GM23338 (cell line): ENCODE data around the gene ALDH3A2. TPM values are rescaled to one million over a fixed set of nuclear protein-coding genes. Genes with fewer than 3 reads are reported as not detected.

Source experiments
- EZH2phosphoT487 ChIP-seq: fragments of 200-600 bp; sonication (generic); IDR thresholded peaks from one replicate; pipeline ENCODE4 v1.8.1; 2018; ENCODE audit warnings: antibody characterized with exemption; ENCODE audit not compliant: unreplicated experiment
- NANOG ChIP-seq: IDR thresholded peaks from 2 replicates; pipeline ENCODE4 v1.6.1; 2016; ENCODE audit warnings: antibody characterized with exemption, borderline replicate concordance
- POLR2AphosphoS5 ChIP-seq: IDR thresholded peaks from 2 replicates; pipeline ENCODE4 v1.6.1; 2016; ENCODE audit warnings: antibody characterized with exemption, low read depth
- ZNF331 ChIP-seq: fragments of 250-450 bp; sonication (Bioruptor Pico); IDR thresholded peaks from 2 replicates; pipeline ENCODE4 v1.5.0; 2020; ENCODE audit warnings: low read depth, mild to moderate bottlenecking, moderate library complexity
- polyA plus RNA-seq: library from polyadenylated mRNA; unstranded; fragments of >200 nt; fragmentation: Nextera tagmentation; extraction: Ambion mirVana; gene quantifications from 2 replicates; pipeline ENCODE4 v1.2.1, GENCODE V29; 2016
- total RNA-seq: library from RNA; depleted of rRNA; stranded (reverse); fragments of >200 nt; shearing (Covaris generic); gene quantifications from 2 replicates; pipeline ENCODE4 v1.2.3, GENCODE V29; 2014
- TF ChIP-seq, protein P1 (sequence below): fragments of 250-450 bp; sonication (Bioruptor Pico); IDR thresholded peaks from 2 replicates; pipeline ENCODE4 v1.5.0; 2020; ENCODE audit warnings: mild to moderate bottlenecking, moderate library complexity
- TF ChIP-seq, protein P2 (sequence below): IDR thresholded peaks from one replicate; pipeline ENCODE4 v1.6.1; 2018; ENCODE audit warnings: antibody characterized with exemption; ENCODE audit not compliant: unreplicated experiment

The ALDH3A2 gene
- total and polyA plus RNA-seq, 2 experiments from 2014 or later, result 31.3 to 159 TPM

DNA sequence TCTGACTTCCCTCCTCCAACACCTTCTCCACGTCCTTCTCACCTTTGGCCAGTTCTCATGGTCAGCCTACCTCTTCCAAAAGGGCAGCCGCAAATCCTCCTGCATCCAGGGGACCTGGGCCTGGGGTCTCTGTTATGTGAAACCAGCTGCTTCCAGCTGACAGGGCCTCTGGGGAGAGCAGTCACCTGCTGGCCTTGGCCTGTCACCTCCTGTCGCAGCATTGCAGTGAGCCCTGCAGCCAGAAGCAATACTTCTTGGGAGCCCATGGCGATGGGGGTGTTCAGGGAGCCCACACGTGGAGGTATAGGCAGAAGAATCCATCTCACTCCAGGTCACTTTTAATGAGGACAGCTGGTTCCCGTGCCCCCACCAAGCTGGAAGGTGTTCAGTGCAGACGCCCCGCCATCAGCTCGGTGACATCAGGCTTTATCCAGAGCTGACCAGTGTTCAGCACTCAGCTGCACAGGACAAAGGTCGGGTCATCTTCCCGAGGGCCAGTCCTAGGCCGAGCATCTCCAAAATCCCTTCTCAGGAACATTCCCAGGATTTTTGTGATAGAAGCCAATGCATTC is 69.6 kb downstream of the ALDH3A2 start (continued):
- TF ChIP-seq, protein P1, sequence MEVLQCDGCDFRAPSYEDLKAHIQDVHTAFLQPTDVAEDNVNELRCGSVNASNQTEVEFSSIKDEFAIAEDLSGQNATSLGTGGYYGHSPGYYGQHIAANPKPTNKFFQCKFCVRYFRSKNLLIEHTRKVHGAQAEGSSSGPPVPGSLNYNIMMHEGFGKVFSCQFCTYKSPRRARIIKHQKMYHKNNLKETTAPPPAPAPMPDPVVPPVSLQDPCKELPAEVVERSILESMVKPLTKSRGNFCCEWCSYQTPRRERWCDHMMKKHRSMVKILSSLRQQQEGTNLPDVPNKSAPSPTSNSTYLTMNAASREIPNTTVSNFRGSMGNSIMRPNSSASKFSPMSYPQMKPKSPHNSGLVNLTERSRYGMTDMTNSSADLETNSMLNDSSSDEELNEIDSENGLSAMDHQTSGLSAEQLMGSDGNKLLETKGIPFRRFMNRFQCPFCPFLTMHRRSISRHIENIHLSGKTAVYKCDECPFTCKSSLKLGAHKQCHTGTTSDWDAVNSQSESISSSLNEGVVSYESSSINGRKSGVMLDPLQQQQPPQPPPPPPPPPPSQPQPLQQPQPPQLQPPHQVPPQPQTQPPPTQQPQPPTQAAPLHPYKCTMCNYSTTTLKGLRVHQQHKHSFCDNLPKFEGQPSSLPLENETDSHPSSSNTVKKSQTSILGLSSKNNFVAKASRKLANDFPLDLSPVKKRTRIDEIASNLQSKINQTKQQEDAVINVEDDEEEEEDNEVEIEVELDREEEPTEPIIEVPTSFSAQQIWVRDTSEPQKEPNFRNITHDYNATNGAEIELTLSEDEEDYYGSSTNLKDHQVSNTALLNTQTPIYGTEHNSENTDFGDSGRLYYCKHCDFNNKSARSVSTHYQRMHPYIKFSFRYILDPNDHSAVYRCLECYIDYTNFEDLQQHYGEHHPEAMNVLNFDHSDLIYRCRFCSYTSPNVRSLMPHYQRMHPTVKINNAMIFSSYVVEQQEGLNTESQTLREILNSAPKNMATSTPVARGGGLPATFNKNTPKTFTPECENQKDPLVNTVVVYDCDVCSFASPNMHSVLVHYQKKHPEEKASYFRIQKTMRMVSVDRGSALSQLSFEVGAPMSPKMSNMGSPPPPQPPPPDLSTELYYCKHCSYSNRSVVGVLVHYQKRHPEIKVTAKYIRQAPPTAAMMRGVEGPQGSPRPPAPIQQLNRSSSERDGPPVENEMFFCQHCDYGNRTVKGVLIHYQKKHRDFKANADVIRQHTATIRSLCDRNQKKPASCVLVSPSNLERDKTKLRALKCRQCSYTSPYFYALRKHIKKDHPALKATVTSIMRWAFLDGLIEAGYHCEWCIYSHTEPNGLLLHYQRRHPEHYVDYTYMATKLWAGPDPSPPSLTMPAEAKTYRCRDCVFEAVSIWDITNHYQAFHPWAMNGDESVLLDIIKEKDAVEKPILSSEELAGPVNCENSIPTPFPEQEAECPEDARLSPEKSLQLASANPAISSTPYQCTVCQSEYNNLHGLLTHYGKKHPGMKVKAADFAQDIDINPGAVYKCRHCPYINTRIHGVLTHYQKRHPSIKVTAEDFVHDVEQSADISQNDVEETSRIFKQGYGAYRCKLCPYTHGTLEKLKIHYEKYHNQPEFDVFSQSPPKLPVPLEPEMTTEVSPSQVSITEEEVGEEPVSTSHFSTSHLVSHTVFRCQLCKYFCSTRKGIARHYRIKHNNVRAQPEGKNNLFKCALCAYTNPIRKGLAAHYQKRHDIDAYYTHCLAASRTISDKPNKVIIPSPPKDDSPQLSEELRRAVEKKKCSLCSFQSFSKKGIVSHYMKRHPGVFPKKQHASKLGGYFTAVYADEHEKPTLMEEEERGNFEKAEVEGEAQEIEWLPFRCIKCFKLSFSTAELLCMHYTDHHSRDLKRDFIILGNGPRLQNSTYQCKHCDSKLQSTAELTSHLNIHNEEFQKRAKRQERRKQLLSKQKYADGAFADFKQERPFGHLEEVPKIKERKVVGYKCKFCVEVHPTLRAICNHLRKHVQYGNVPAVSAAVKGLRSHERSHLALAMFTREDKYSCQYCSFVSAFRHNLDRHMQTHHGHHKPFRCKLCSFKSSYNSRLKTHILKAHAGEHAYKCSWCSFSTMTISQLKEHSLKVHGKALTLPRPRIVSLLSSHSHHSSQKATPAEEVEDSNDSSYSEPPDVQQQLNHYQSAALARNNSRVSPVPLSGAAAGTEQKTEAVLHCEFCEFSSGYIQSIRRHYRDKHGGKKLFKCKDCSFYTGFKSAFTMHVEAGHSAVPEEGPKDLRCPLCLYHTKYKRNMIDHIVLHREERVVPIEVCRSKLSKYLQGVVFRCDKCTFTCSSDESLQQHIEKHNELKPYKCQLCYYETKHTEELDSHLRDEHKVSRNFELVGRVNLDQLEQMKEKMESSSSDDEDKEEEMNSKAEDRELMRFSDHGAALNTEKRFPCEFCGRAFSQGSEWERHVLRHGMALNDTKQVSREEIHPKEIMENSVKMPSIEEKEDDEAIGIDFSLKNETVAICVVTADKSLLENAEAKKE (CRISPR knock-in tag), result no peak
- TF ChIP-seq NANOG, result no peak
- no peak for TF ChIP-seq ZNF331 (CRISPR knock-in tag)
- TF ChIP-seq, protein P2, sequence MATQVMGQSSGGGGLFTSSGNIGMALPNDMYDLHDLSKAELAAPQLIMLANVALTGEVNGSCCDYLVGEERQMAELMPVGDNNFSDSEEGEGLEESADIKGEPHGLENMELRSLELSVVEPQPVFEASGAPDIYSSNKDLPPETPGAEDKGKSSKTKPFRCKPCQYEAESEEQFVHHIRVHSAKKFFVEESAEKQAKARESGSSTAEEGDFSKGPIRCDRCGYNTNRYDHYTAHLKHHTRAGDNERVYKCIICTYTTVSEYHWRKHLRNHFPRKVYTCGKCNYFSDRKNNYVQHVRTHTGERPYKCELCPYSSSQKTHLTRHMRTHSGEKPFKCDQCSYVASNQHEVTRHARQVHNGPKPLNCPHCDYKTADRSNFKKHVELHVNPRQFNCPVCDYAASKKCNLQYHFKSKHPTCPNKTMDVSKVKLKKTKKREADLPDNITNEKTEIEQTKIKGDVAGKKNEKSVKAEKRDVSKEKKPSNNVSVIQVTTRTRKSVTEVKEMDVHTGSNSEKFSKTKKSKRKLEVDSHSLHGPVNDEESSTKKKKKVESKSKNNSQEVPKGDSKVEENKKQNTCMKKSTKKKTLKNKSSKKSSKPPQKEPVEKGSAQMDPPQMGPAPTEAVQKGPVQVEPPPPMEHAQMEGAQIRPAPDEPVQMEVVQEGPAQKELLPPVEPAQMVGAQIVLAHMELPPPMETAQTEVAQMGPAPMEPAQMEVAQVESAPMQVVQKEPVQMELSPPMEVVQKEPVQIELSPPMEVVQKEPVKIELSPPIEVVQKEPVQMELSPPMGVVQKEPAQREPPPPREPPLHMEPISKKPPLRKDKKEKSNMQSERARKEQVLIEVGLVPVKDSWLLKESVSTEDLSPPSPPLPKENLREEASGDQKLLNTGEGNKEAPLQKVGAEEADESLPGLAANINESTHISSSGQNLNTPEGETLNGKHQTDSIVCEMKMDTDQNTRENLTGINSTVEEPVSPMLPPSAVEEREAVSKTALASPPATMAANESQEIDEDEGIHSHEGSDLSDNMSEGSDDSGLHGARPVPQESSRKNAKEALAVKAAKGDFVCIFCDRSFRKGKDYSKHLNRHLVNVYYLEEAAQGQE, result no peak
- no peak for TF ChIP-seq EZH2phosphoT487
- TF ChIP-seq POLR2AphosphoS5, result no peak
